Measurements from ENCODE around the gene STK32B.
"Not testable (repeated sequence)": the region's sequence is repeated elsewhere in the genome, so short reads cannot be mapped to it uniquely, and the experiment has no call there.

Gene STK32B

GRCh38 chr4:5206016-5206790, 154.9 kb downstream of the STK32B start:
- DNase-seq (ENCODE audit: low read depth in 2 of 2), result no peak

GRCh38 chr4:5209862-5210261, 158.6 kb downstream of the STK32B start:
- no peak for DNase-seq (ENCODE audit: low read depth in 2 of 2)

GRCh38 chr4:5211282-5211839, 160.1 kb downstream of the STK32B start:
- no peak for DNase-seq (ENCODE audit: low read depth in 2 of 2)

- DNase-seq (ENCODE audit: low read depth in 2 of 2), result no peak
Measured at GRCh38 chr4:5212255-5213013, 161.2 kb downstream of the STK32B start.

GRCh38 chr4:5213087-5213595, 161.9 kb downstream of the STK32B start:
- no peak for DNase-seq (ENCODE audit: low read depth in 2 of 2)

- DNase-seq (ENCODE audit: low read depth in 2 of 2), result no peak
Measured at GRCh38 chr4:5215321-5215720, 164.0 kb downstream of the STK32B start.

GRCh38 chr4:5217421-5217820, 166.1 kb downstream of the STK32B start:
- no peak for DNase-seq (ENCODE audit: low read depth in 2 of 2)

- no peak for DNase-seq (ENCODE audit: low read depth in 2 of 2)
Measured at GRCh38 chr4:5218376-5219069, 167.2 kb downstream of the STK32B start.

GRCh38 chr4:5220028-5220427, 168.7 kb downstream of the STK32B start:
- DNase-seq (ENCODE audit: low read depth in 2 of 2), result no peak

- no peak for DNase-seq (ENCODE audit: low read depth in 2 of 2)
Measured at GRCh38 chr4:5222047-5222446, 170.8 kb downstream of the STK32B start.

GRCh38 chr4:5222951-5223350, 171.7 kb downstream of the STK32B start:
- DNase-seq (ENCODE audit: low read depth in 2 of 2), result no peak

- no peak for DNase-seq (ENCODE audit: low read depth in 2 of 2)
Measured at GRCh38 chr4:5224340-5224739, 173.1 kb downstream of the STK32B start.

GRCh38 chr4:5232549-5232948, 181.3 kb downstream of the STK32B start:
- DNase-seq (ENCODE audit: low read depth in 2 of 2), result no peak

GRCh38 chr4:5237086-5237660, 185.9 kb downstream of the STK32B start:
- DNase-seq (ENCODE audit: low read depth in 2 of 2), result no peak

GRCh38 chr4:5238173-5238572, 186.9 kb downstream of the STK32B start:
- DNase-seq (ENCODE audit: low read depth in 2 of 2), result no peak

- DNase-seq (ENCODE audit: low read depth in 2 of 2), result not testable (repeated sequence)
Measured at GRCh38 chr4:5247061-5247460, 195.8 kb downstream of the STK32B start.

GRCh38 chr4:5247735-5248134, 196.5 kb downstream of the STK32B start:
- no peak for DNase-seq (ENCODE audit: low read depth in 2 of 2)

- DNase-seq (ENCODE audit: low read depth in 2 of 2), result no peak
Measured at GRCh38 chr4:5249727-5250126, 198.4 kb downstream of the STK32B start.

- DNase-seq (ENCODE audit: low read depth in 2 of 2), result not testable (repeated sequence)
Measured at GRCh38 chr4:5250536-5250935, 199.3 kb downstream of the STK32B start.

GRCh38 chr4:5256421-5256820, 205.1 kb downstream of the STK32B start:
- DNase-seq (ENCODE audit: low read depth in 2 of 2), result no peak

GRCh38 chr4:5257086-5257485, 205.8 kb downstream of the STK32B start:
- no peak for DNase-seq (ENCODE audit: low read depth in 2 of 2)

GRCh38 chr4:5259471-5259870, 208.2 kb downstream of the STK32B start:
- DNase-seq (ENCODE audit: low read depth in 2 of 2), result no peak
